HG03342 (cell line): Measurements from ENCODE around the gene TMBIM1.
"Not testable (repeated sequence)": the region's sequence is repeated elsewhere in the genome, so short reads cannot be mapped to it uniquely, and the experiment has no call there.

Experiments
- ATAC-seq: cut with Tn5 transposase; IDR thresholded peaks from one replicate; pipeline ENCODE4 v1.9.1; 2021; ENCODE audit warnings: mild to moderate bottlenecking, moderate library complexity; ENCODE audit not compliant: unreplicated experiment

Gene TMBIM1

DNA sequence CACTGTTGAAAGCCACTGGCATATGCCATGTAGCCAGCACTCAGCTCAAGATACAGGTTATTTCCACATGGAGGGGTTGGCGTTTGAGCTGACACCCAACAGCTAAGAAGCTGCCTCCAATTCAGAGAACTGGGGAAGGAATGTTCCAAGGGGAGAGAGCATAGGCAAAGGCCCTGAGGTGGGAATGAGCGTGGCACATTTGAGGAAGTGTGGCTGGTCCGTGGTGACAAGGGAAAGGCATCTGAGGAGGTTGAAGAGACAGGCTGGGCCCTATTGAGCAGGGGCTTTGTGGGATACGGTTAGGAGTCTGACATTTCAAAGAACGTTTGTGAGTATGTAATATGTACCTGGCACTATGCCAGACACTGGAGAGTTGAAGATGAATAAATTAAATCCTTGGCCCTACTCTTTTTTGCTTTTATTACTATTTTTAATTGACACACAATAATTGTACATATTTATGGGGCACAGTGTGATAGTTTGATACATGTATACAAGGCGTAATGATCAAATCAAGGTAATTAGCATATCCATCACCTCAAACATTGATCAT, 27.6 kb upstream of the TMBIM1 start:
- ATAC-seq: no peak

DNA sequence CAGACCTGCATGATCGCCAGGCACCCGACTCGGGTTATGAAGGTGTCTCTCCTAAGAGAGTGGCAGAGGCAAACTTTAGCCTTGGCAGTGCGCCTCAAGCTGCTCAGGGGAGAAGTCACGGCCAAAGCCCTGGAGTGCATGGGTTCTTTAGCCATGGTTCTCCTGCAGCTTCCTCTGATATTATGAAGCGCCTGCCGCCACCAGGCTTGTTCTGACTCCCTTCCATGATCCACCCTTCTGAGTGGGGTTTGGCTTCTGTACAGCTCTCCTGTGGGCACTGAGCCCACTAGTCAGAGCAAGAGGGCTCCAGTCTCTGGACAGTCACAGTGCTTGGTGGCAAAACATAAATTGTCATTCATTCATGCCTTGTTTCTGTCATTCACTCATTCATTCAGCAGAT, 25.9 kb upstream of the TMBIM1 start:
- ATAC-seq: no peak

DNA sequence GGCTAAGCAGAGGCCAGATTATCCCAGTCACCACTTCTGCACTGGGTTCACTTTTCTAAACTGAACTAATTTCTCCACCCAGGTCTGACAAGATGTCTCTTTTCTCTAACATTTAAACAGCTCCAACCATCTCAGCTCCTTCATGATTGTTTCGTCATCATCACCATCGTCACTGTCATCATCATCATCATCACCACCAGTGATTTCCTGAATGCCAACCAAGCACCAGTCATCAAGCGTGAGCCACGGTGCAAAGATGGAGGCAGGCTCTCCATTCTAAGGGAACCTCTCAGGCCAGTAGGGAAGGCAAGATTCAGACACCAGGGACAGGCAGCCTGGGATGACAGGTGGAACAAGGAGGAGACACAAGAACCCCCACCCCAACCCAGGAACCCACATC, 25.5 kb upstream of the TMBIM1 start:
- no peak for ATAC-seq

DNA sequence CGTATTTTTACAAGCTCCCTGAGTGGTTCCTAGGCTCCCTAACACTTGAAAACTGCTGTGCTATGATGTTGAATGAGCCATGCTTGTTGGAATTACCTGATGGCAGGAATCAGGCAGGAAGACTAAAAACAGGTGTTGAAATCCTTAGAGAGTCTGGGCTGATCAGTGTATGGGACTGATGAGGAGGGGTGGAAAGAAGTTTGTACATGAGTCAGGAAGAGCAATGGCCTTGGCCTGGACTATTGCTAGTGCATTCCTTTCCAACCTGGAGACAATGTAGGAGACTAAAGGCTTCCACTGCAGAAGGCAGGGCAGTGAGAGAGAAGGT, 25.0 kb upstream of the TMBIM1 start:
- ATAC-seq: no peak

DNA sequence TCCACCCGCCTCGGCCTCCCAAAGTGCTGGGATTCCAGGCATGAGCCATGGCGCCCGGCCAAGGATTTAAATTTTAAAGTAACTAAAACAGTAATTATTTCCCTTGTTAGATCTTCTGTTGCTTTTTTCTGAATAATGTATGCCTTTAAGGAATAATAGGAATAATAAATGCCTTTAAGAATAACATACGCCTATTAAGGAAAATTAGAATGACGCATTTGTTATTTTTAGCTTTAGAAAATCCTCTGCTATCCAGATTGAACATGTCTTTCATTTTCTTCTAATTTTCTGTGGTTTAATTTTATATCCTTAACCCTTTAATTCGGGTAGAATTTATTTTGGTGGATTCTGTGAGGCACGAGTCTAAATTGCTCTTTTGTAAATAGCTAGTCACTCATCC, 23.1 kb upstream of the TMBIM1 start:
- no peak for ATAC-seq

DNA sequence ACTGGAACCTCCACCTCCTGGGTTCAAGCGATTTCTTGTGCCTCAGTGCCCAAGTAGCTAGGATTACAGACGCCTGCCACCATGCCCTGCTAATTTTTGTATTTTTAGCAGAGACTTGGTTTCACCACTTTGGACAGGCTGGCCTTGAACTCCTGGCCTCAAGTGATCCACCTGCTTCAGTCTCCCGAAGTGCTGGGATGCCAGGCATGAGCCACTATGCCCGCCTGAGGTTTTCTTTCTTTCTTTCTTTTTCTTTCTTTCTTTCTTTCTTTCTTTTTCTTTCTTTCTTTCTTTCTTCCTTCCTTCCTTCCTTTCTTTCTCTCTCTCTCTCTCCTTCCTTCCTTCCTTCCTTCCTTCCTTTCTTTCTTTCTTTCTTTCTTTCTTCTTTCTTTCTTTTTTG, 22.5 kb upstream of the TMBIM1 start:
- not testable (repeated sequence) for ATAC-seq

DNA sequence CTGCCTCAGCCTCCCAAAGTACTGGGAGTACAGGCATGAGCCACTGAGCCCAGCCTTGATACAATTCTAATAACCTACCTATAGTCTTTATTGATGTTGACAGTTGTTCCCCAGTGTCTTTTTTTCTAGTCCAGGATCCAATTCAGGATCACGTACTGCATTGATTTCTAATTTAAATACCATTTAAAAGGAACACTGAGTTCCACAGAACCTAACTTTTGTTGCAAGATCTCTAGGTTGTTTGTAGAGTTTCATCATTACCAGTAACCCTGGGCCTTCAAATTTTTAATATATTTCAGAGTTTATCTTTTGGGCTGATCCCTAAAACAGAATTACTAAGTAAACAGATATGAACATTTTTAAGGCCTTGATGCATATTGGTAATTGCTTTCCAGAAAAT, 21.1 kb upstream of the TMBIM1 start:
- no peak for ATAC-seq

DNA sequence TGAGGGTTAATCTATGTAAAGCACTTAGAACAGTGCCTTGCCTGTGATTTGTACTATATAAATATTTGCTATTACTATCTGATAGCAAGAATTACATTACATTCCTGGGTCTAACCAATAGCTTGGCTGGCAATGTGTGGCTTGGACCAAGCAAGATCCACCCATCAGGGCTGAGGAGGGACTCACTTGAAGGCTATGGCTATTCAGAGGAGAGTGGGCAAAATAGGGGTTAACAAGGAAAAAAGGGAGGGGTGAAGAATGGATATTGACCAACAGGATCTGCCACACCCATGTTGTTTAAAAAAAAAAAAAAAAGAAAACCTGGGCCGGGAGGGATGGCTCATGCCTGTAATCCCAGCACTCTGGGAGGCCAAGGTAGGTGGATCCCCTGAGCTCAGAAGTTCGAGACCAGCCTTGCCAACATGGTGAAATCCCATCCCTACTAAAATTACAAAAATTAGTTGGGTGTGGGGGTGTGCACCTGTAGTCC, 20.0 kb upstream of the TMBIM1 start:
- no peak for ATAC-seq

DNA sequence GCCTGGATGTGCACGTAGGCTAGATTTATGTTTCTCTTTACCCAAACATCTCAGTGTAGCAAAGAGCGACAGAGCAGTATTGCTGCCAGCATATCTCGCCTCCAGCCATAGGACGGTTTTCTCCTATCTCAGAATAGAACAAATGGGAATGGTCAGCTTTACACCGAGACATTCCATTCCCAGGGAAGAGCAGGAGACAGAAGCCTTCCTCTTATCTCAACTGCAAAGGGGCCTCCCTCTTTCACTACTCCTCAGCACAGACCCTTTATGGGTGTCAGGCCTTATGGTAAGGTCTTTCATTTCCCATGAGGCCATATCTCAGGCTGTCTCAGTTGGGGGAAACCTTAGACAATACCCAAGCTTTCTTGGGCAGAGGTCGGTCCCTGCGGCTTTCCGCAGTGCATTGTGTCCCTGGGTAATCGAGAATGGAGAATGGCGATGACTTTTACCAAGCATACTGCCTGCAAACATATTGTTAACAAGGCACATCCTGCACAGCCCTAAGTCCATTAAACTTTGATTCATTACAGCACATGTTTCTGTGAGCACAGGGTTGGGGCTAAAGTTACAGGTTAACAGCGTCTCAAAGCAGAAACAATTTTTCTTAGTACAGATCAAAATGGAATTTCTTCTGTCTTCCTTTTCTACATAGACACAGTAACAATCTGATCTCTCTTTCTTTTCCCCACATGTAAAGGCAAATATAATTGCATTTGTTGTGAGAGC, 19.4 kb upstream of the TMBIM1 start:
- ATAC-seq: not testable (repeated sequence)

DNA sequence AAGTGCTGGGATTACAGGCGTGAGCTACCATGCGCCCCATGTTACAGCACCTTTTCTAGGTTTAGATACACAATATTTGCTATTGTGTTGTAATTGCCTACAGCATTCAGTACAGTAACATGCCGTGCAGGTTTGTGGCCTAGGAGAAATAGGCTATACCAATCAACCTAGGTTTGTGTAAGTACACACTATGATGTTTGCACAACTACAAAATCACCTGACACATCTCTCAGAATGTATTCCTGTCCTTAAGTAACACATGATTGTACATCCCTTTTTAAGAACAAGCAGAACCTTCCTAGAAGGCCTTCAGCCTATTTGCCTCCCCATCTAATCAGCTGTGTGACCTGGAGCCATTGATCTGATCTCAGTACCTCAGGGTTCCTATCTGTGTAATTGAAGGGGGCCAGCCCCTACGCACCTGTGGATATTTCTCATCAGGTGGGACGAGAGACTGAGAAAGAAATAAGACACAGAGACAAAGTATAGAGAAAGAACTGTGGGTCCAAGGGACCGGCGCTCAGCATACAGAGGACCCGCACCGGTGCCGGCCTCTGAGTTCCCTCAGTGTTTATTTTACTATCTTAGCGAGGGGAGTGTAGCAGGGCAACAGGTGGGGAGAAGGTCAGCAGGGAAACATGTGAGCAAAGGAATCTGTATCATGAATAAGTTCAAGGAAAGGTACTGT, 18.7 kb upstream of the TMBIM1 start:
- no peak for ATAC-seq

DNA sequence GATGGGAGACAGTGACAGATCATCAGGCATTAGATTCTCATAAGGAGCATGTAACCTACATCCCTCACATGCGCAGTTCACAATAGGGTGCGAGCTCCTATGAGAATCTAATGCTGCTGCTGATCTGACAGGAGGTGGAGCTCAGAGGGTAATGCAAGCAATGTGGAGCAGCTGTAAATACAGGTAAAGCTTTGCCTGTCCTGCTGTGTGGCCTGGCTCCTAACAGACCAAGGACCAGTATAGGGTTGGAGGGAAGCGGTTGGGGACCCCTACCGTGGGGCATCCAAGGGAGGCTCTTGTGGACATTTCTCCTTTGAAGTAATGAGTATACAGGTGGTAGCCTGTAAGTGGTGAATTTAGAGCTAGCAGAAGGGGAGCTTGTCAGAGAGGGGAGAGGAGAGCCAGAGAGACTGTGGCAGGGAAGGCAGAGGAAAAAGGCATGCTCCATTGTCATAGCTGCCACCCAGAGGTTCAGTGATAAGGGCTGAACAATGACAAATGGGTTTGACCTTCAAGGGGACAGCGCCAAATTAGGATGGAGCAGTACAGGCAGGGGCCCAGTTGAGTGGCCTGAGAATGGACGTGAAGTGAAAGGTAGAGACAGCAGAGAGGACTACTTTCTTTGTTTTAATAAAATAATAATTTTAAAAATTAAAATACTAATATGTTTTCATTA, 15.2 kb upstream of the TMBIM1 start:
- no peak for ATAC-seq

DNA sequence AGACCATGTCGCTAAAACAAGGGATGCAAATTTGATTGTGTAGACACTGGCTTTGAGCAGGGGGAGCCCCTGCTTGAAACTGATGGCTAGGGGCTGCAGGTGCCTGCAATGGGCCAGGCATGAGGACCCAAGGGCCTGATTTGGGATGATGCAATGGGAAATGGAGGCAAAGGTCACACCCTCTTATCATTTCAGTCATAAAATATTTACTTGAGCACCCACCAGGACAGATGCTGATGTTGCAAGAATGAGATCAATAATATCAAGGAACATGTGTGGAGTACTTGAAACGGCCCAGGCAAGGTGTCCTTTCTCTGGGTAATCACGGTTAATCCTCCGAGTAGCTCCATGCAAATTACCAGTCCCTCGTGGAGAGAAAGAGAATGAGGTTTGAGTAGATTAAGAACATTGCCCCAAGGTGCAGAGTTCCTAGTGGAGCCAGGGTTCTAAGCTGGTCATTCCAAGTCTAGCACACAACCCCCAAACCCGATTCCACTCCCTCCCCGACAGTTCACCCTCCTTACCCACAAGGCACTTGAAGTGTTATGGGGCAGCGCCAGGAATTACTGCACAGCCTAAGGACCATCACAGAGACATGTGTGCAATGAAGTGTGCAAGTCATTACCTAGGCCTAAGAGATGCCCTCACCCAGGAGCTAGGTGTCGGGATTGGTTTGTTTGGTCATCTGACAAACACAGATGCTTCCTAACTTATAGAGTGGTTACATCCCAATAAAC, 14.0 kb upstream of the TMBIM1 start:
- no peak for ATAC-seq

DNA sequence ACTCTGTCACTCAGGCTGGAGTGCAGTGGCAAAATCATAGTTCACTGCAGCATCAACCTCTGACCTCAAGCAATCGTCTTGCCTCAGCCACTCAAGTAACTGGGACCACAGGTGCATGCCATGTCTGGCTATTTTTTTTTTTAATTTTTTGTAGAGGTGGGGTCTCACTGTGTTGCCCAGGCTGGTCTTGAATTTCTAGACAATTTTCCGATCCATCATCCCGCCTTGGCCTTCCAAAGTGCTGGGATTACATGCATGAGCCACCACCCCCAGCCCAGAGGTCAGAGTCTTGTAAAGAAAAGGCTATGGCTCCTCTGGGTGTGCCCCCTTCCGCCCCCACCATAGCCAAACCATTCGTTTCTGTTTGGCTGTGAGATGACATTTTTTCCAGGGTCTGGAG, 13.1 kb upstream of the TMBIM1 start:
- ATAC-seq: no peak

DNA sequence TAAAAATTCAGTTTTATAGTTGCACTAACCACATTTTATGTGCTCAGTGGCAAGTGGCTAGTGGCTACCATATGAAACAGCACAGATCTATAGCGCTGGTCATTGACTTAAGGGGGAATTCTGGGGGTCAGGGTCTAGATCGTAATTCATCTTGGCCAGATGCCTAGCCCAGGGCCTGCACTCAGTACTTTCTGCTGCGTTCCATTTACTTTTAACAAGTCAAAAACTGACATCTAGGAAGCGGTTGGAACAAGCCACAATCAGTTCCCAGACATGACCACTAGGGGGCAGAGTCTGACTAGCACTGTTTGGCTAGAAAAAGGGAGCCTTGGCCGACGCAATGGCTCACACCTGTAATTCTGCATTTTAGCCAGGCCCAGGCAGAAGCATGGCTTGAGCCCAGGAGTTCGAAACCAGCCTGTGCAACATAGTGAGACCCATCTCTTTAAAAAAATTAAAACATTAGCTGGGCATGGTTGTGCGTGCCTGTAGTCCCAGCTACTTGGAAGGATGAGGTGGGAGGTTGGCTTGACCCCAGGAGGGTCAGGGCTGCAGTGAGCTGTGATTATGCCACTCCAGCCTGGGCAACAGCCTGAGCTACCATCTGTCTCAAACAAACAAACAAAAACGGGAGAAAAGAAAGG, 9.0 kb upstream of the TMBIM1 start:
- ATAC-seq: peak; percentile 87

DNA sequence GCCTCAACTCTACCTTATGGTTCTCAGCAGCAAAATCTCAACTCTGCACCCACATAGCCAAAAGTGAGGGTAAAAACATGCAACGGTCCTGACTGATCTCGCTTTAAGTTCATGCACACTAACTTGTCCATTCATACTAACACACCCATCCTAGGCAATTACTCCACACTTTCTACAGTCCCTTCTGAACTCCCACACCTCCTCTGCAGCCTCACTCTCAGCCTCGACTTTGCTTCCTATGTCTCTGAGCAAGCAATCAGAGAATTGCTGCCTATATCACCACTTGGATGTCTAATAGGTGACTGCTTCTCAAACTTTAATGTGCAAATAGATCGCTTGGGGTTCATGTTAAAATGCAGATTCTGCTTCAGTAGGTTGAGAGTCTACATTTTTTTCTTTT, 7.8 kb upstream of the TMBIM1 start:
- no peak for ATAC-seq

DNA sequence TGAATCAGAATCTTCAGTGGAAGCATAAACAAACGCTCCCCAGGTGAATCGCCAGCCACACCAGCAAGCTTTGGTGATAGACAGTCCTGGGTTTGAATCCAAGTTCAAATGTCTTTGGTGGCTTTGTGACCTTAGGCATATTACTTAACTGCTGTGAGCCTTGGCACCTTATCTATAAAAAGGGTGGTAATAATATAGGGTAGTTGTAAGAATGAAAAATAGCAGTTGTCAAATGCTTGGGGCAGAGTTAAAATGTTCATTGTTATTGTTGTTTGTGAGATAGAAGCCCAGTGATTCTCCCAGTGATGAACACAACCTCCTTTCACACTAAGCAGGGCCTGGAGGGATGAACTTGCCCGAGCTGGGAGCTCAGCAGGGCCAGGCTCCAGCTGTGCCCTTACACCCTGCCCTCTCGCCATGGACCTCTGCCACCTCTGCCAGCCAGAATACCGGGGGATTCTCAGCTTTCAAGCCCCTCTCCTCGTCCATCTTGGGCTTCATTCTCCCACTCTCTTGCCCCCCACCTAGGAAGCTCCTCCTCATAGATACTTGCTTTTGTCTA, 6.1 kb upstream of the TMBIM1 start:
- no peak for ATAC-seq

DNA sequence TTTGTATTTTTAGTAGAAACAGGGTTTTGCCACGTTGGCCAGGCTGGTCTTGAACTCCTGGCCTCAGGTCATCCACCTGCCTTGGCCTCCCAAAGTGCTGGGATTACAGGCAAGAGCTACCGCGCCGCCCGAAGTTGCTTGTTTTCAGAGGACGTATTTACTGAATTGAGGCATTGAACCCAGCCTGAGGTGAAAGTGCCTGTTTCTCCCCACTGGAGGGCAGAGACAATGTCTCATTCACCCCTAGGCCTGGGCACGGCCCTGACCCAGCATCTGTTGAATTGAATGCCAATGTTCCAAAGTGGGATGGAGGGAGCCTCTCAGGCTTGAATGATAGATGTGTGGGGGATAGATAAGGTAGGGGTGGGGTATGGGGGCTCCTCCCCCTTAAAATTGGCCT, 4.5 kb upstream of the TMBIM1 start:
- ATAC-seq: no peak

DNA sequence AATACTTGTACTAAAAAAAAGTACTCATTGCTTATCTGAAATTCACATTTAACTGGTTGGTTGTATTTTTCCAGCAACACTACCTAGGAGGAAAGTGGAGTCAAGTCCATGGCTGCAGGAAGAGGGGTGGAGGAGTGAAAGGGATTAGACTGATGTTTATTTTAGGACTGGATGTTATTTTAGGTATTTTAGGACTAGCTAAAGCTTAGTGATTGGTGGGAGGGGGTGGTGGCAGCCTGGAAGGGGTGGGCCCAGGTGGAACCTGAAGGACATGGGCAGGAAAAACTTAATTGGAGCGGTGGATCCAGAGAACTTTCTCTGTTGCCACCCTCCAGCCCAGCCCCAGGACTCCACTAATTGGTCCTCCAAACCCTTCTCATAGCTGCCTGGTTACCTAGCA, 3.9 kb upstream of the TMBIM1 start:
- no peak for ATAC-seq

DNA sequence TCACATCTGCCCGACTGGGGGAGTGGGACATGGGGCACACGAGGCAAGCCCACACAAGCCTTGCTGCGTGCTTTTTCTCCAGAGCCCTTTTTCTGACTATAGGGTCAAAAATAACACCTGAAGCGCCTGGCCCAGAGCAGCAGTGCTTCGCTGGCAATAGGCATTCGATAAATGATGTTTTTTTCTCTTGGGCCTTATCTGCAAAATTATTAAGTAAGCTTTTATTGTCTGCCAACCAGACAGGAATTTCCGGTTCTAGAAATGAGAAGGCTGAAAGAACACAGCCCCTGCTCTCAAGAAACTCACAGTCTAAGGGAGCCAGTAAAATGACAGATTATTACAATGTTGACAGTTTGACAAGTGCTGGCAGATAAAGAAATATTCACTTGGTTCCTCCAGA, 2.7 kb upstream of the TMBIM1 start:
- ATAC-seq: no peak

DNA sequence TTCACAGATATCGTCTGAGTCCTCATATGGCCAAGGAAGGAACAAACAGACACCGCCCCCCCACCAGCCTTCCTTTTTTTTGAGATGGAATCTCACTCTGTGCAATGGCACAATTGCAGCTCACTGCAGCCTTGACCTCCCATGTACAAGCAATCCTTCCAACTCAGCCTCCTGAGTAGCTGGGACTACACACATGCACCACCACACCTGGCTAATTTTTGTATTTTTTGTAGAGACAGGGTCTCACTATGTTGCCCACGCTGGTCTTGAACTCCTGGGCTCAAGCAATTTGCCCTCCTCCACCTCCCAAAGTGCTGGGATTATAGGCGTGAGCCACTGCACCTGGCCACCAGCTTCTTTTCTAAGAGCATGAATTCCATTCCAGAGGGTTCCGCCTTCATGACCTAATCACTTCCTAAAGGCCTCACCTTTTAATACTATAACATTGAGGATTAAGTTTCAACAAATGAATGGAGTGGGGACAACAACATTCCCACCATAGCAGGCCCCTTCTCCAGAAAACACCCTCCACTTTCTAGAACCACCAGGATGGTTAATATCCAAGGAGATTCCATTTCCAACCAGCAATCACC, 2.2 kb upstream of the TMBIM1 start:
- no peak for ATAC-seq
